Neural cell (in vitro differentiated cells): ENCODE data around the gene NR2F1-AS1. TPM values are rescaled to one million over a fixed set of nuclear protein-coding genes. Genes with fewer than 3 reads are reported as not detected.

Experiments used
- H2AFZ ChIP-seq: fragments of 200-600, 300-800 bp; sonication (generic), shearing (Covaris generic); 2 replicates; pipeline ENCODE4 v1.6.0; 2014; ENCODE audit warnings: low read depth, mild to moderate bottlenecking, antibody characterized with exemption, low read length, moderate library complexity
- H3F3A ChIP-seq: fragments of 200-600 bp; shearing (Covaris generic); 2 replicates; pipeline ENCODE4 v1.6.1; 2016; ENCODE audit warnings: mild to moderate bottlenecking, moderate library complexity, mixed read lengths, antibody characterized with exemption, low read length; ENCODE audit not compliant: insufficient read depth, poor library complexity, severe bottlenecking
- H3K27ac ChIP-seq: fragments of 200-600, 300-800 bp; sonication (generic), shearing (Covaris generic); 2 replicates; pipeline ENCODE4 v1.5.1; 2014; ENCODE audit warnings: mild to moderate bottlenecking, low read length, moderate library complexity
- H3K27me3 ChIP-seq: fragments of 300-800, 200-600 bp; sonication (generic), shearing (Covaris generic); 2 replicates; pipeline ENCODE4 v1.6.0; 2014; ENCODE audit warnings: mild to moderate bottlenecking, low read depth, low read length, moderate library complexity; ENCODE audit not compliant: insufficient read depth
- H3K36me3 ChIP-seq: fragments of 300-800, 200-600 bp; sonication (generic), shearing (Covaris generic); 2 replicates; pipeline ENCODE4 v1.5.1; 2014; ENCODE audit warnings: mild to moderate bottlenecking, antibody characterized with exemption, low read length, moderate library complexity; ENCODE audit not compliant: insufficient read depth
- H3K4me2 ChIP-seq: fragments of 300-800, 200-600 bp; sonication (generic), shearing (Covaris generic); 2 replicates; pipeline ENCODE4 v1.6.0; 2014; ENCODE audit warnings: mild to moderate bottlenecking, low read length
- H3K4me3 ChIP-seq: fragments of 300-800, 200-600 bp; sonication (generic), shearing (Covaris generic); 2 replicates; pipeline ENCODE4 v1.5.1; 2014; ENCODE audit warnings: mild to moderate bottlenecking, low read length, moderate library complexity
- H3K79me2 ChIP-seq: fragments of 200-600 bp; shearing (Covaris generic); replicated peaks from 2 replicates; pipeline ENCODE4 v1.6.0; 2014; ENCODE audit warnings: mild to moderate bottlenecking, low read length, moderate library complexity; ENCODE audit not compliant: insufficient read depth
- H3K9ac ChIP-seq: fragments of 300-800, 200-600 bp; sonication (generic), shearing (Covaris generic); 2 replicates; pipeline ENCODE4 v1.6.1; 2016; ENCODE audit warnings: mild to moderate bottlenecking, low read length, mixed read lengths
- H3K9me2 ChIP-seq: fragments of 200-600 bp; shearing (Covaris generic); 2 replicates; pipeline ENCODE4 v1.6.1; 2016; ENCODE audit warnings: mild to moderate bottlenecking, low read length, mixed read lengths; ENCODE audit not compliant: insufficient read depth
- H3K9me3 ChIP-seq: fragments of 200-600, 300-800 bp; sonication (generic), shearing (Covaris generic); 2 replicates; pipeline ENCODE4 v1.6.1; 2016; ENCODE audit warnings: mild to moderate bottlenecking, mixed run types, low read length, moderate library complexity, mixed read lengths
- H4K20me1 ChIP-seq: fragments of 200-600 bp; shearing (Covaris generic); 2 replicates; pipeline ENCODE4 v1.6.1; 2016; ENCODE audit warnings: mild to moderate bottlenecking, mixed run types; ENCODE audit not compliant: insufficient read depth
- CTCF ChIP-seq: fragments of 450-650 bp; IDR thresholded peaks from 2 replicates; pipeline ENCODE4 v1.5.1; 2014; ENCODE audit warnings: antibody characterized with exemption, mild to moderate bottlenecking, moderate library complexity; ENCODE audit not compliant: poor library complexity, severe bottlenecking
- EP300 ChIP-seq: fragments of 450-650 bp; conservative IDR thresholded peaks from 2 replicates; pipeline ENCODE4 v1.6.1; 2014; ENCODE audit warnings: antibody characterized with exemption, mild to moderate bottlenecking, moderate library complexity; ENCODE audit not compliant: poor library complexity, severe bottlenecking
- EZH2 ChIP-seq: fragments of 200-600, 300-800 bp; shearing (Covaris generic), sonication (generic); IDR thresholded peaks from 2 replicates; pipeline ENCODE4 v1.6.1; 2014; ENCODE audit warnings: antibody characterized with exemption, low read length, borderline replicate concordance, mild to moderate bottlenecking; ENCODE audit not compliant: insufficient read depth, poor library complexity, severe bottlenecking
- MXI1 ChIP-seq: fragments of 450-650 bp; conservative IDR thresholded peaks from 2 replicates; pipeline ENCODE4 v1.6.1; 2014; ENCODE audit warnings: antibody characterized with exemption, mild to moderate bottlenecking; ENCODE audit not compliant: poor library complexity, severe bottlenecking
- POLR2AphosphoS5 ChIP-seq: IDR thresholded peaks from 2 replicates; pipeline ENCODE4 v1.6.1; 2012
- RAD21 ChIP-seq: fragments of 450-650 bp; conservative IDR thresholded peaks from 2 replicates; pipeline ENCODE4 v1.6.1; 2014; ENCODE audit warnings: antibody characterized with exemption, mild to moderate bottlenecking, moderate library complexity
- SMC3 ChIP-seq: fragments of 450-650 bp; conservative IDR thresholded peaks from 2 replicates; pipeline ENCODE4 v1.6.1; 2014; ENCODE audit warnings: antibody characterized with exemption, mild to moderate bottlenecking, moderate library complexity; ENCODE audit not compliant: poor library complexity
- polyA plus RNA-seq: library from polyadenylated mRNA; depleted of rRNA; stranded (reverse); fragments of >200 nt; gene quantifications from 2 replicates; pipeline ENCODE4 v1.2.3, GENCODE V29; 2014
- TF ChIP-seq, protein P1 (sequence below): IDR thresholded peaks from 2 replicates; pipeline ENCODE4 v1.6.1; 2012; ENCODE audit warnings: borderline replicate concordance

Gene NR2F1-AS1
- polyA plus RNA-seq, 1 donor from 2014 or later, result 0.24 TPM

- Histone ChIP-seq H3K4me2 (no peak overlapping the region), H2AFZ (no peak overlapping the region), H3K27me3 (peaks cover 91% of the 10 kb centered on the region), H3K4me3 (no peak overlapping the region), H3K36me3 (no peaks in the 10 kb centered on the region), H3K79me2 (no peaks in the 10 kb centered on the region), H3K9ac (no peak overlapping the region), H3K9me2 (no peaks in the 10 kb centered on the region), H3F3A (peaks cover 2% of the 10 kb centered on the region), H3K9me3 (no peaks in the 10 kb centered on the region), H4K20me1 (no peaks in the 10 kb centered on the region), H3K27ac (no peak overlapping the region)
- TF ChIP-seq EP300 (no peak), EZH2 (no peak), SMC3 (no peak), MXI1 (no peak), RAD21 (no peak), CTCF (no peak)
- TF ChIP-seq, protein P1, sequence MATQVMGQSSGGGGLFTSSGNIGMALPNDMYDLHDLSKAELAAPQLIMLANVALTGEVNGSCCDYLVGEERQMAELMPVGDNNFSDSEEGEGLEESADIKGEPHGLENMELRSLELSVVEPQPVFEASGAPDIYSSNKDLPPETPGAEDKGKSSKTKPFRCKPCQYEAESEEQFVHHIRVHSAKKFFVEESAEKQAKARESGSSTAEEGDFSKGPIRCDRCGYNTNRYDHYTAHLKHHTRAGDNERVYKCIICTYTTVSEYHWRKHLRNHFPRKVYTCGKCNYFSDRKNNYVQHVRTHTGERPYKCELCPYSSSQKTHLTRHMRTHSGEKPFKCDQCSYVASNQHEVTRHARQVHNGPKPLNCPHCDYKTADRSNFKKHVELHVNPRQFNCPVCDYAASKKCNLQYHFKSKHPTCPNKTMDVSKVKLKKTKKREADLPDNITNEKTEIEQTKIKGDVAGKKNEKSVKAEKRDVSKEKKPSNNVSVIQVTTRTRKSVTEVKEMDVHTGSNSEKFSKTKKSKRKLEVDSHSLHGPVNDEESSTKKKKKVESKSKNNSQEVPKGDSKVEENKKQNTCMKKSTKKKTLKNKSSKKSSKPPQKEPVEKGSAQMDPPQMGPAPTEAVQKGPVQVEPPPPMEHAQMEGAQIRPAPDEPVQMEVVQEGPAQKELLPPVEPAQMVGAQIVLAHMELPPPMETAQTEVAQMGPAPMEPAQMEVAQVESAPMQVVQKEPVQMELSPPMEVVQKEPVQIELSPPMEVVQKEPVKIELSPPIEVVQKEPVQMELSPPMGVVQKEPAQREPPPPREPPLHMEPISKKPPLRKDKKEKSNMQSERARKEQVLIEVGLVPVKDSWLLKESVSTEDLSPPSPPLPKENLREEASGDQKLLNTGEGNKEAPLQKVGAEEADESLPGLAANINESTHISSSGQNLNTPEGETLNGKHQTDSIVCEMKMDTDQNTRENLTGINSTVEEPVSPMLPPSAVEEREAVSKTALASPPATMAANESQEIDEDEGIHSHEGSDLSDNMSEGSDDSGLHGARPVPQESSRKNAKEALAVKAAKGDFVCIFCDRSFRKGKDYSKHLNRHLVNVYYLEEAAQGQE, result no peak
Observed at GRCh38 chr5:93616538-93617174, 35.6 kb upstream of the NR2F1-AS1 start.

- Histone ChIP-seq H2AFZ (no peak overlapping the region), H3F3A (no peaks in the 10 kb centered on the region), H4K20me1 (no peaks in the 10 kb centered on the region), H3K27me3 (peaks cover 99% of the 10 kb centered on the region), H3K36me3 (no peaks in the 10 kb centered on the region), H3K4me2 (no peak overlapping the region), H3K9me3 (no peaks in the 10 kb centered on the region), H3K4me3 (no peak overlapping the region), H3K9me2 (no peaks in the 10 kb centered on the region), H3K79me2 (no peaks in the 10 kb centered on the region), H3K27ac (no peak overlapping the region), H3K9ac (no peak overlapping the region)
- TF ChIP-seq POLR2AphosphoS5, result no peak
- no peak for TF ChIP-seq SMC3
- TF ChIP-seq CTCF, result no peak
- TF ChIP-seq EP300, result no peak
Observed at GRCh38 chr5:93612855-93613243, 31.8 kb upstream of the NR2F1-AS1 start.
